ENCODE results near the gene AZIN2. TPM values are rescaled to one million over a fixed set of nuclear protein-coding genes. Genes with fewer than 3 reads are reported as not detected.

The AZIN2 gene
- total and polyA plus RNA-seq, 9 of the 15 experiments (the other 6 are each of a cell fraction or from before 2014, with no cell fraction given), result 0.06 to 0.91 (median 0.42) TPM; not detected in 2

GRCh38 chr1:33036051-33036525 is 44.9 kb upstream of the AZIN2 start (continued):
- TF ChIP-seq ARID3B (CRISPR knock-in tag; IDR thresholded peaks at IDR 0.05; ENCODE audit: borderline replicate concordance) (no peak), ZBTB49 (CRISPR knock-in tag; IDR thresholded peaks at IDR 0.05; ENCODE audit: borderline replicate concordance) (peak; percentile 93; the same call in 1 of the 2 replicates), GTF3C2 (IDR thresholded peaks at IDR 0.05; ENCODE audit: borderline replicate concordance, extremely low read depth, insufficient read length) (no peak), CEBPB (tag; IDR thresholded peaks at IDR 0.05) (no peak), KAT7 (CRISPR knock-in tag; IDR thresholded peaks at IDR 0.05; ENCODE audit: borderline replicate concordance) (peak; percentile 77), SRSF7 (optimal IDR thresholded peaks at IDR 0.05; ENCODE audit: low read depth, low read length) (no peak), ZNF232 (CRISPR knock-in tag; IDR thresholded peaks at IDR 0.05) (0 out of 2 replicates have a peak, but pooled peaks have one; percentile 45), ZNF217 (CRISPR knock-in tag; IDR thresholded peaks at IDR 0.05) (no peak), FOXK1 (CRISPR knock-in tag; IDR thresholded peaks at IDR 0.05; ENCODE audit: borderline replicate concordance) (peak; percentile 50; the same call in 1 of the 2 replicates), BACH1 (tag; IDR thresholded peaks at IDR 0.05) (no peak), MLLT1 (IDR thresholded peaks at IDR 0.05) (peak in 1 of 2 experiments; percentile 18; a peak in 1 of 4 replicates), ZNF184 (CRISPR knock-in tag; IDR thresholded peaks at IDR 0.05) (no peak), CEBPG (CRISPR knock-in tag; IDR thresholded peaks at IDR 0.05) (0 out of 2 replicates have a peak, but pooled peaks have one; percentile 28), CEBPG (tag; conservative IDR thresholded peaks at IDR 0.05 in 1 of 2, IDR thresholded peaks at IDR 0.05 in 1 of 2) (no peak), BRD4 (IDR thresholded peaks at IDR 0.05) (no peak)

Data from K562 (cell line).